NK-92 (cell line): ENCODE results near the gene MAP3K6.
"Not testable (repeated sequence)": the region's sequence is repeated elsewhere in the genome, so short reads cannot be mapped to it uniquely, and the experiment has no call there.

Source experiments
- DNase-seq: peaks from one replicate; lab custom pipeline; 2025; ENCODE audit not compliant: unreplicated experiment; lab: John Stamatoyannopoulos, UW

Gene MAP3K6

DNA sequence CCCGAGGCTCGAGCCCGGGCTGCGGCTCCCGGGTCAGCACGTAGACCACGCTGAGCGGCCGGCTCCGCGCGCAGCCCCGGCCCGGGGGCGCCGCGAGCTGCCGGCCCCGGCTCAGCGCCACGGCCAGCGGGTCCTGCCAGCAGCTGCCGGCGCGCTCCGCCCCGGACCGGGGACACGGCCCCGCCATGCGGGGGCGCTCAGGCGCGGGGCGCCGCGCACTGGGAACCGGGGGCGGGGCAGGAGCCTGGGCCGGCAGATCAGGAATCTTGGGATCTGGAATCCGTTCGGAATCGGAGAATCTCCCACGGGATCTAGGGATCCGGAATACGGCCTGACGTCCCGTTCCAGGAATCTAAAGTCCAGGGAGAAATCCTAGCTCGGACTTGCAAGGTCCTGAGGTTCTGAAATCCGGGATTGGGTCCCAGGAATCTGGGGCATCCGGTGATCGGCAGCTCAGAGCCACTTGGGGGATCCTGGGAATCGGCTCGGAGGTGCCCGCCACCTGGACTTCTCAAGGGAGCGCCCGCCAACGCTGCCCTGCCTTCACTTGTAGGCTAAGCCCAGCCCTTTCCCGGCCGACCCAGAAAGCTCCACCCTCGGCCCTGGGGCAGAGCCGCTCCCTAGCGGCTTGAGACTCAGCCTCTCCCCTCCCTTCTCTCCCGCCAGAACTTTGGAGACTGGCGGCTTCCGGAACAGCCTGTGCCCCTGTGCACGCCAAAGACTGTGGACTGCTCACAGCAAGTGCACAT is at the start of gene MAP3K6:
TSS of gene MAP3K6 (minus strand) at position 551 of the 749 bp plus-strand sequence. CDS start at position 187, 364 bp downstream.
- no peak for DNase-seq

DNA sequence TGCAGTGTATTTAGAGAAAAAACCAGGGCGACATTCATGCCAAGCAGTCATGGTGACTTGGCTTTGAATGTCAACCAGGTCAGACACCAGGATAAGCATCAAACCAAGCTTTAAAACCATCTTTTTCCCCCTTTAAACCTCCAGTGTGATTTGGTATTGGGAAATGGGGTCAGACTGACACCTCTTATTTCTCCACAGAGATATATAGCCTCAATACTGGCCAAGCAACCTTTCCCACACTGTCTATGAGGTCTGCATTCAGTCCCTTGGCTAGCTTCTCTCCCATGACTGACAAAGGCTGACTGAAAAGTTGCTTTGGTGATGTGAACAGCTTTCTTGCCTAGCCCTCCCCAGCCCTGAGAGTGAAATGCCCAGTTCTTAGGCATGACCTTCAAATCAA is 47.3 kb upstream of the MAP3K6 start:
- no peak for DNase-seq

- no peak for DNase-seq
Observed at GRCh38 chr1:27413004-27413403, 46.2 kb upstream of the MAP3K6 start.

DNA sequence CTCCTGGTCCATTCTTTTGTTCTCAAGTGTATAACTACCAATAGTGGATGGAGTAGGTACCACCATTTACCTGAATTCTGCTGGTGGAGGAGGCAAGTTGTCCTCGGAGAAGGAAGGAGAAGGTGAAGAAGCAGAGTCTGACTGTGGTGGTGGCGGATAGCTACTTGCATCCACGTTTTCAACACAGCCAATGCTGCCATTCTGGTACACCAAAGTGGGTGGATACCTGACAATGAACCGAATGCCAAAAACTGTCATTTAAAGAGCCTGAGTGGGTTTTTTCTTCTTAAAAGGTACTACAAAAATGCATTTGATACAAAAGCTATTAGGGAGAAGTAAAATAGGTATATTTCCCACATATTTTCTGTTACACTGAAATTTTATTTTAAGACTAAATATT is 45.7 kb upstream of the MAP3K6 start:
- DNase-seq: no peak

GRCh38 chr1:27410709-27411108 is 43.9 kb upstream of the MAP3K6 start:
- no peak for DNase-seq

- no peak for DNase-seq
Observed at GRCh38 chr1:27409669-27410068, 42.9 kb upstream of the MAP3K6 start.

DNA sequence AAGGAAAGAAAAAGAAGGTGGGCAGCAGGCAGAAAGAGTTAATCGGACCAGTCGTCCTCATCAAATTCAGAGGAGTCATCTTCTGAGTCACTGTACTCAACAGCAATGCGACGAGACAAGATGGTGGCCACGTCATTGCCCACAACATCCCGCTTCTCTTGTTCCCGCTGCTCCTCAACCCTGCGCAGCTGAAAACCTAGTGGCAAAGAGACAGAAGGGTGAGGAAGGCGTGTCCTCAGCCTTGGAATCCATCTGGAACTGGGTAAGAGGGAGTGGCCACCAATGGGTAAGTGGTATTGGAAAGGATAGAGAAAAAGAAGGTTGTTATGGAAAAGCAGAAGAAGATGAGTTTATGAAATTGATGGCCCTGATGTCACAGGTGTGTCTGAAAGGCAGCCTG is 41.4 kb upstream of the MAP3K6 start:
- no peak for DNase-seq

DNA sequence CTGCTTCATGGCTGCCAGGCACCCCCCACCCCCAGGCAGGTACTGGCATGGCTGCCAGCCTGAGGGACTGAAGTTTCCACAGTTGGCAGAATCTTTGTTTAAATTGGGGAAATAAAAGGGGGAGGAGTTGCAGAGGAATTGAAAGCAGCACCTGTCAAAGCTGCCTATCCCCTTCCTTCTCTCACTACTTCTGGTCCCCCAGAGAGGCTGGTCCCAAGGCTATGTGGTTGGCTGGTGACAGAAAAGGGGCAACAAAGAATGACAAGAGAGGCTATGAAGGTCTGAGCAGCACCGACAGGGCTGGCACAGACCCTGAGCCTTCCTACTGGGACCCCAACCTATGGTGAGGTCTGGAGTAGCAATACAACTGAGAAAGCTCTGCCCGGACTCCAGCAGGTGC is 40.0 kb upstream of the MAP3K6 start:
- DNase-seq: not testable (repeated sequence)

DNA sequence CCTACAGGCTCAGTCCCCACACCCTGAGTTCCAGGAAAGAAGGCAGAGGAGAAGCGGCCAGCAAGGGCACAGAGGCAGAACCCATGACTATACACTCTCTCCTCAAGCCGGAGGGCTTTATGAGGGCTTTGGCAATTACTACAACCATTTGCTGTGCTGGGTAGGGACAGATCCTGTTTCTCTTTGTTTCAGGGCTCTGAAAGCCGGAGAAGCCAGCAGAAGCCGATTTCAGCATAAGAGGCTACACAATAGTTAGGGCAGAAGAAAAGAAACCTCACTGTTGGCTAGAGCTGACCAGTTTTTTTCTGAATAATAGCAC is 39.6 kb upstream of the MAP3K6 start:
- DNase-seq: no peak

DNA sequence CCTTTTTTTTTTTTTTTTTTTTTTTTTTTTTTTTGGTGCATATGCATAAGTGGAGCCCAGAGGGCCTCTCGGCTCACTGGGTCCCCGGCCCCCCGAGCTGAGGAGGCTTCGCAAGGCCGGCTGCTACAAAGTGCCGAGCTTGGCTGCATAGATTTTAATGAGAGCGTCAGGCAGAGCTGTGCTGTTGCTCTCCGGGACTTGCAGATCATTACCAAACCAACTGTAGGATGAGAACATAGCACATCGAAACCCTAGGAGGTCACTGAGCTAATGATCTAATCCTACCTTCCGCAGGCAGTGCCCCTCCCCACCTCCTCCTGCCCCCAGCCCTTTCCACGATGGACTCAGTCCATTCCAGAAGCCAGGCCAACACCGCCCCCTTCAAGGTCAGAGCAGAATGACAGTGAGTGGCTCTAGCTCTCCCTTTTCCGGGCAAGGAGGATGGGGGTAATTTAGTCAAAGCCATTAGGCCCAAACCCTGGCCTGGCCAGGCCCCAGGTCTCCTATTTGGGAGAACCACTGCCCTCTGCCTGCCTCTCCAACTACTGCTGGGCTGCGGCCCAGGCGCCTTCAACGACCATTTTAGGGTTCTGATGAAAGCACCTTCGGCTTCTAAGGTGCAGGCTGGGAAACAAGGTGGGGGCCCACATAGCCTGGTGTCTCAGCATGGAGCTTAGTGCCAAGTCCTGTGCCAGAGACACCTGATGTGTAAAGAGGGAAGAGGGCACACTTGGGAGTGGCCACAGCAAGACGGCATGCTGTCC is 39.0 kb upstream of the MAP3K6 start:
- DNase-seq: not testable (repeated sequence)

DNA sequence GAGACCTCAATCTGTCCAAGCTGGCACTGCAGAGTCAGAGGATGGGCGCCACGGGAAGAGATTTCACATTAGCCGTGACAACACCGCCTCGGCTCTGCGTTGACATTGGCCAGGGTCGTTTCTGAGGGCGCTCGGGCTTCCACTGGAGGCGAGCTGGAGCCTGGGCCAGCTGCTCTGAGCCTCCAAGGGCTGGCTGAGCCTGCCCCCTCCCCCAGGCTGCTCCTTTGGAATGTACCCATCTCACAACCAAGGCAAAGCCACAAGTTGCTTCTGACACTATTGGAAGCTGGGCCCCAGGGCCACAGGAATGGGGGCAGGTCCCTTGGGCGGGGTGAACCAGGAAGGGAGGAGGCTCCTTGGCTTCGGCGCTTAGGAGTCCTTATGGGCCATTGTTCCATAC is 38.3 kb upstream of the MAP3K6 start:
- DNase-seq: no peak

GRCh38 chr1:27403931-27404330 is 37.2 kb upstream of the MAP3K6 start:
- no peak for DNase-seq

DNA sequence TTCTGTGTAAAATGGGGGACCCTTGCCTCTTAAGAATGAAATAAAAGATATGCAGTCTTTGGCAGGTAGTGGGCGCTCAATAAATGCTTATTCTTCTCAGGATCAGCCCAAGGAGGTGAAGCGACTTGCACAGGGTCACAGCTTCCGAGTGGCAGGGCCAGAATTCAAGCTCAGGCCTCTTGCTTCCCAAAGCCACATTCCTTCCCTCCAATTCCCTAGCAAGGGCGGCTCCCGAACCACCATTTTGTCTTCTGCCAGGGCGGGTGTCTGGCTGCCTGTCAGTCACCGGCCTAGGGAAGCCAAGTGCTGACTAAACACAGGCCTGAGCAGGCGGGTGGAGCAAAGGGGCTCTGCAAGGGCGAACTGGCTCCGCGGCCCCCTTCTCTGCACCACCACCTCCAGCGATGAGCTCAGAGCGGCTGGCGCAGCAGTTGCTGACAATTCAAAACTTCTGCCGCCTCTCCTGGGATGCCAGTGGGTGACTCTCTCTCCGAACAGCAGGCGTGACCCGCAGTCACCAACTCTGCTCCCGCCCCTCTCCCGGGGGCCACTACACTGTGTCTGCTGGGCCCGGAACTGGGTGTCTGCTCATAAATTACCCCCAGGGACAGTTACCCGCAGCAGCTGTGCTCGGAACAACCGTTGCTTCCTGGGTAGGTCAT is 36.4 kb upstream of the MAP3K6 start:
- no peak for DNase-seq

- no peak for DNase-seq
Observed at GRCh38 chr1:27402349-27402754, 35.6 kb upstream of the MAP3K6 start.

GRCh38 chr1:27400963-27401341 is 34.2 kb upstream of the MAP3K6 start:
- no peak for DNase-seq

DNA sequence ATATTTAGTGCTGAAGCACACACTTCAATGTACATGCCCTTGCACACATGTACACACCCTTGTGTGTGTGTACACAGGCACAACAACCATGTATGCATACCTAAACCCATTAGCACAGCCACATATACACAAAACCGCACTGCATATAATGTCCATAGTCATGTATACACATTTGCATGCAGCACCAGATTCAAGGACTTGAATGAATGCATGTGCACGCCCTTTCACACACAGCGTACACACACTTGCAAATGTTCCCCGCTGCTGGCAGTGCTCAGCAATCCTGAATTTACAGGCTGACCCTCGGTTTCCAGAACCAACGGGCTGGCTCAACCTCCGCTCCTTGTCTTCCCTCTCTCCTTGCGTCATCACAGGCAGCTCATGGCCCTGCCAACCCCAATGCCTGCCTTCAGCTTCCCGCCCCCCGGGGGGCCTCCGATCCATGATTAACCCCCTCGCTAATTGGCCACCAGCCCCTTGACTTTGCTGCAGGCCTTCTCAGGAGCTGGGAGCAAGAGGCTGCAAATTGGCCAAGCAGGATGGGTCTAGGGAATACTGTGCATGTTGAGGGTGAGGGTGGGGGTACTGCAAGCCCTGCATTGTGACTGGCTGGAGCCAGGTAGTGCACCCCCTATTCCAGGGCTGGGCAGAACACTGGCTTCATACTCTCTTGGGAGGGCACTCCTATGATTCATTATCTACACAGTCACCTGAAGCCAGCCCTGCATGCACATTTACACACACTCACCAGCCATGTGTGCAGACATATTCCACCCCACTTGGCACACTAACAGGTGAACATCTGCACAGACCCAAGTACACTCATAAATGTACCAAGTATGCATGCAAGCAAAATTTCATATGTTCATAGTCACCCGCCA is 33.6 kb upstream of the MAP3K6 start:
- no peak for DNase-seq

- DNase-seq: no peak
Observed at GRCh38 chr1:27399251-27400025, 32.7 kb upstream of the MAP3K6 start.

DNA sequence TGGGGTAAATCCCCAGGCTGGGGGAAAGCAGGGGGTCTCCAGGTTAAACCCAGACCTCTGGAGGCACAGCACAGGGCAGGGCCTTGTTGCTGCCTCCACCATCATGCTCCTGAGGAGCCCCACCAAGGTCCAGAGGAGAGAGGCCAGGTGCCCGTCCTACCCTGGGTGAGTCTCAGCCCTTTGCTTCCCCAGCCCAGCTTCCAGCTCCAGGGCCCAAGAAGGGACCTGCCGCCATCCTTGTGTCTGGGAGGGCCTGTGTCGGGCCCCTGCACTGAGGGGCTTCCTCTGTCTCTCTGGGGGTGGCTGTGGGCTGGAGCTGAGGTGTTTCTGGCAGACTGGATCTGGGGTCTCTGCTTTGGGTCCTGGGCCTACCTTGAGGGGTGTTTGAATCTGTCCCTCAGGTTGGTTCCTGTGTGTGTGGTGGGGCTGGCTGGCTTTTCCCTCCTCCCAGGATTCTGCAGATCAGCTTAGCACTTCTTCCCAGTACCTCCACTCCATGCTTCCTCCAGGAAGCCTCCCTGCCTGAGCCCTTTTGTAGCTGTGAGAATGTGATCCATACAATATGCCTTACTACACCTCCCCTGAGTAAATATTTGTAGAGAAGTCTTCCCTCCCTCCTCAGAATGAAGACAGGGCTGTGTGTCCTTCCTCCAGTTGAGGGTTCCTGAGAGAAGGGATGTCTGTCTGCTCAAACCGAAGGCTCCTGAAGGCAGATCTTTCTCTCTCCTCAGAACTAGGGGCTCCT is 31.8 kb upstream of the MAP3K6 start:
- no peak for DNase-seq

GRCh38 chr1:27397749-27398148 is 31.0 kb upstream of the MAP3K6 start:
- DNase-seq: no peak

GRCh38 chr1:27397110-27397509 is 30.3 kb upstream of the MAP3K6 start:
- DNase-seq: no peak
